SK-N-MC (cell line): Measurements from ENCODE around the gene TMEM186.
"Not testable (repeated sequence)": the region's sequence is repeated elsewhere in the genome, so short reads cannot be mapped to it uniquely, and the experiment has no call there.

ENCODE experiments used
- DNase-seq: peaks from one replicate; pipeline ENCODE4 v3.0.0-alpha.2; 2011; ENCODE audit warnings: low read depth, low spot score
- H3K27ac ChIP-seq: fragments of 200-600 bp; sonication (generic); 2 replicates; pipeline ENCODE4 v1.5.1; 2016; ENCODE audit warnings: mixed run types
- H3K36me3 ChIP-seq: fragments of 200-600 bp; sonication (generic); 2 replicates; pipeline ENCODE4 v1.6.1; 2017; ENCODE audit warnings: antibody characterized with exemption, low read length, mixed read lengths; ENCODE audit not compliant: insufficient read depth
- H3K4me3 ChIP-seq: fragments of 200-600 bp; sonication (generic); 2 replicates; pipeline ENCODE4 v1.5.1; 2016
- H3K9ac ChIP-seq: fragments of 200-600 bp; sonication (generic); 2 replicates; pipeline ENCODE4 v1.8.0; 2017; ENCODE audit warnings: mixed run types, mixed read lengths; ENCODE audit not compliant: insufficient read length
- H3K9me3 ChIP-seq: fragments of 200-600 bp; sonication (generic); 2 replicates; pipeline ENCODE4 v1.6.1; 2017; ENCODE audit warnings: low read depth, mild to moderate bottlenecking, antibody characterized with exemption, low read length, moderate library complexity, mixed read lengths
- EZH2 ChIP-seq: fragments of 200-600 bp; sonication (generic); IDR thresholded peaks from one replicate; pipeline ENCODE4 v1.6.1; 2017; ENCODE audit warnings: antibody characterized with exemption
- FOXP2 ChIP-seq: optimal IDR thresholded peaks from 2 replicates; pipeline ENCODE3; 2011; ENCODE audit warnings: mild to moderate bottlenecking, moderate library complexity; ENCODE audit not compliant: insufficient read depth; ENCODE audit errors: extremely low read length, control extremely low read depth
- POLR2AphosphoS5 ChIP-seq: IDR thresholded peaks from 2 replicates; pipeline ENCODE4 v1.6.1; 2012; ENCODE audit warnings: mild to moderate bottlenecking, low read depth, low read length, borderline replicate concordance

The TMEM186 gene

GRCh38 chr16:8797364-8798173 is at the start of gene TMEM186, which contains the start of gene PMM2:
TSS of gene TMEM186 (minus strand) at chr16:8797639. CDS start at chr16:8797614, 25 bp downstream.
TSS of gene PMM2 (plus strand) at chr16:8797839. CDS start at chr16:8797883, 44 bp downstream.
- Histone ChIP-seq H3K27ac (peak within 1 kb of the TSS; percentile 27; the same call in 1 of the 2 replicates), H3K9me3 (no peaks in the 10 kb centered on the region), H3K9ac (peak within 1 kb of the TSS; percentile 97), H3K4me3 (peak within 1 kb of the TSS; percentile 97), H3K36me3 (peaks cover 28% of the 10 kb centered on the region)
- TF ChIP-seq EZH2: no peak
- TF ChIP-seq FOXP2: peak; percentile 70
- TF ChIP-seq POLR2AphosphoS5: peak; percentile 91
- DNase-seq: peak; percentile 73

GRCh38 chr16:8847145-8847544 is 49.7 kb upstream of the TMEM186 start:
- Histone ChIP-seq H3K36me3 (peaks cover 42% of the 10 kb centered on the region; the same call in 1 of the 2 replicates), H3K9ac (no peak overlapping the region), H3K27ac (peak overlapping the region; percentile 78), H3K9me3 (no peaks in the 10 kb centered on the region), H3K4me3 (no peak overlapping the region)
- no peak for TF ChIP-seq FOXP2
- TF ChIP-seq POLR2AphosphoS5: no peak
- no peak for TF ChIP-seq EZH2
- DNase-seq: no peak

- no peak overlapping the region for H3K4me3 ChIP-seq
- TF ChIP-seq POLR2AphosphoS5: 0 out of 2 replicates have a peak, but pooled peaks have one; percentile 14
- no peak for TF ChIP-seq EZH2
- H3K9me3 ChIP-seq: no peaks in the 10 kb centered on the region
- no peak overlapping the region for H3K9ac ChIP-seq
- no peak for DNase-seq
- H3K36me3 ChIP-seq: peaks cover 36% of the 10 kb centered on the region; the same call in 1 of the 2 replicates
- H3K27ac ChIP-seq: peak overlapping the region; percentile 78; the same call in 1 of the 2 replicates
Observed at GRCh38 chr16:8846401-8846932, 49.0 kb upstream of the TMEM186 start.

- H3K27ac ChIP-seq: 0 out of 2 replicates have a peak overlapping the region, but pooled peaks have one; percentile 19
Observed at GRCh38 chr16:8845699-8846298, 48.4 kb upstream of the TMEM186 start.

GRCh38 chr16:8843296-8843695 is 45.9 kb upstream of the TMEM186 start:
- not testable (repeated sequence) for H3K4me3 ChIP-seq, H3K9me3 ChIP-seq, H3K9ac ChIP-seq, H3K27ac ChIP-seq, DNase-seq
- peaks cover 14% of the 10 kb centered on the region; the same call in 1 of the 2 replicates for H3K36me3 ChIP-seq

More at GRCh38 chr16:8845699-8846298, 48.4 kb upstream of the TMEM186 start:
- no peak for TF ChIP-seq EZH2
- TF ChIP-seq FOXP2: no peak
- TF ChIP-seq POLR2AphosphoS5: no peak
- no peak for DNase-seq
- H3K9me3 ChIP-seq: no peaks in the 10 kb centered on the region
- no peak overlapping the region for H3K9ac ChIP-seq
- H3K4me3 ChIP-seq: no peak overlapping the region
- peaks cover 32% of the 10 kb centered on the region; the same call in 1 of the 2 replicates for H3K36me3 ChIP-seq

- H3K9me3 ChIP-seq, H3K27ac ChIP-seq, DNase-seq, H3K36me3 ChIP-seq, H3K9ac ChIP-seq, H3K4me3 ChIP-seq: not testable (repeated sequence)
Observed at GRCh38 chr16:8842016-8842415, 44.6 kb upstream of the TMEM186 start.

GRCh38 chr16:8837594-8837993 is 40.2 kb upstream of the TMEM186 start:
- H3K27ac ChIP-seq, DNase-seq, H3K9me3 ChIP-seq, H3K9ac ChIP-seq, H3K4me3 ChIP-seq, H3K36me3 ChIP-seq: not testable (repeated sequence)

- H3K36me3 ChIP-seq, H3K9me3 ChIP-seq, H3K4me3 ChIP-seq, H3K9ac ChIP-seq, H3K27ac ChIP-seq, DNase-seq: not testable (repeated sequence)
Observed at GRCh38 chr16:8836797-8837196, 39.4 kb upstream of the TMEM186 start.

- H3K9ac ChIP-seq: no peak overlapping the region
- DNase-seq: no peak
- H3K27ac ChIP-seq: no peak overlapping the region
- H3K4me3 ChIP-seq: no peak overlapping the region
- H3K36me3 ChIP-seq: peaks cover 41% of the 10 kb centered on the region
- TF ChIP-seq EZH2 (no peak), POLR2AphosphoS5 (no peak), FOXP2 (no peak)
- no peaks in the 10 kb centered on the region for H3K9me3 ChIP-seq
Observed at GRCh38 chr16:8832717-8833105, 35.3 kb upstream of the TMEM186 start.
